ENCODE measurements around the gene HIPK3. TPM values are rescaled to one million over a fixed set of nuclear protein-coding genes. Genes with fewer than 3 reads are reported as not detected.
"Not testable (repeated sequence)": the region's sequence is repeated elsewhere in the genome, so short reads cannot be mapped to it uniquely, and the experiment has no call there.

HIPK3 gene
- total RNA-seq, 4 donors from 2014 or later: 244 to 362 (median 344) TPM

- TF ChIP-seq EP300 (IDR thresholded peaks at IDR 0.05): no peak
- peak; percentile 59 to 73 (median 69) for TF ChIP-seq CTCF (IDR thresholded peaks at IDR 0.05)
- 20% methylated on average over 6 of the region's 6 CpGs for WGBS
- H3K4me3 ChIP-seq: no peak overlapping the region
- no peaks in the 10 kb centered on the region for H3K9me3 ChIP-seq
- DNase-seq (ENCODE audit: extremely low spot score): no peak
- H3K27ac ChIP-seq (replicated peaks in 1 of 4): no peak overlapping the region
- H3K4me1 ChIP-seq: peaks cover 0 to 10% (median 7%) of the 10 kb centered on the region in 4 donors
- no peaks in the 10 kb centered on the region for H3K27me3 ChIP-seq
- H3K36me3 ChIP-seq: peaks cover 0 to 2% (median 0%) of the 10 kb centered on the region in 4 donors
- intact Hi-C loops (cut with DNase I): loop anchor here (5.0 kb wide), 3 partner anchors 325 to 465 kb away; no protein-coding TSS in a partner anchor
Measured at GRCh38 chr11:33362051-33362910, 105.1 kb downstream of the HIPK3 start.

- Histone ChIP-seq H3K27ac (replicated peaks in 1 of 4) (no peak overlapping the region), H3K9me3 (no peaks in the 10 kb centered on the region), H3K4me3 (no peak overlapping the region), H3K4me1 (peaks cover 0 to 7% (median 4%) of the 10 kb centered on the region in 4 donors), H3K36me3 (no peaks in the 10 kb centered on the region), H3K27me3 (peaks cover 0 to 18% (median 0%) of the 10 kb centered on the region in 4 donors)
- DNase-seq (ENCODE audit: extremely low spot score): no peak
- TF ChIP-seq POLR2A (IDR thresholded peaks at IDR 0.05; ENCODE audit: low read depth): no peak
- no peak for TF ChIP-seq CTCF (IDR thresholded peaks at IDR 0.05)
- no peak for TF ChIP-seq POLR2AphosphoS5 (IDR thresholded peaks at IDR 0.05)
- no peak for TF ChIP-seq EP300 (IDR thresholded peaks at IDR 0.05)
- WGBS: 83% methylated on average over 2 of the region's 2 CpGs
- intact Hi-C loops (cut with DNase I): no loop called here
Measured at GRCh38 chr11:33366918-33367317, 109.7 kb downstream of the HIPK3 start.

- 91% methylated on average over 4 of the region's 4 CpGs for WGBS
- H3K9me3 ChIP-seq; H3K4me3 ChIP-seq; DNase-seq (ENCODE audit: extremely low spot score); intact Hi-C loops (cut with DNase I); H3K27ac ChIP-seq (replicated peaks in 1 of 4); H3K36me3 ChIP-seq; H3K4me1 ChIP-seq: not testable (repeated sequence)
- peaks cover 0 to 28% (median 0%) of the 10 kb centered on the region in 4 donors for H3K27me3 ChIP-seq
Measured at GRCh38 chr11:33368475-33368874, 111.3 kb downstream of the HIPK3 start.

GRCh38 chr11:33368931-33369330 is 111.8 kb downstream of the HIPK3 start:
- Histone ChIP-seq H3K4me1 (no peaks in the 10 kb centered on the region), H3K27ac (replicated peaks in 1 of 4) (no peak overlapping the region), H3K36me3 (no peaks in the 10 kb centered on the region), H3K27me3 (peaks cover 0 to 32% (median 0%) of the 10 kb centered on the region in 4 donors), H3K9me3 (no peaks in the 10 kb centered on the region), H3K4me3 (no peak overlapping the region)
- no peak for TF ChIP-seq POLR2AphosphoS5 (IDR thresholded peaks at IDR 0.05)
- TF ChIP-seq CTCF (IDR thresholded peaks at IDR 0.05): no peak
- no peak for TF ChIP-seq POLR2A (IDR thresholded peaks at IDR 0.05; ENCODE audit: low read depth)
- TF ChIP-seq EP300 (IDR thresholded peaks at IDR 0.05): no peak
- intact Hi-C loops (cut with DNase I): no loop called here
- WGBS: 96% methylated on average over 1 of the region's 1 CpG
- no peak for DNase-seq (ENCODE audit: extremely low spot score)

- 90% methylated on average over 4 of the region's 6 CpGs for WGBS
- intact Hi-C loops (cut with DNase I): no loop called here
- Histone ChIP-seq H3K27ac (replicated peaks in 1 of 4) (no peak overlapping the region), H3K4me1 (peaks cover 0 to 20% (median 18%) of the 10 kb centered on the region in 4 donors), H3K9me3 (no peaks in the 10 kb centered on the region), H3K4me3 (no peak overlapping the region), H3K27me3 (peaks cover 0 to 70% (median 11%) of the 10 kb centered on the region in 4 donors), H3K36me3 (no peaks in the 10 kb centered on the region)
- DNase-seq (ENCODE audit: extremely low spot score): no peak
- no peak for TF ChIP-seq CTCF (IDR thresholded peaks at IDR 0.05)
Measured at GRCh38 chr11:33373636-33374035, 116.5 kb downstream of the HIPK3 start.

Measured in esophagus muscularis mucosa (tissue), 4 donors.